GM10248 (cell line): ENCODE results near the gene TMEM259.

ENCODE experiments used
- CTCF ChIA-PET: fragments of 300-600 bp; sonication (Branson Sonifier 250); formaldehyde crosslinking; extraction: SDS; loops from one replicate; lab custom pipeline; 2021; ENCODE audit warnings: antibody characterized with exemption; lab: Yijun Ruan, JAX
- POLR2A ChIA-PET: fragments of 350-650 bp; sonication (Branson Sonifier 250); formaldehyde crosslinking; extraction: SDS; loops from one replicate; lab custom pipeline; 2020; ENCODE audit warnings: antibody characterized with exemption; lab: Yijun Ruan, JAX
- DNase-seq: peaks from one replicate; pipeline ENCODE4 v3.0.0; 2012; ENCODE audit errors: extremely low spot score
- CTCF ChIP-seq: IDR thresholded peaks from 2 replicates; pipeline ENCODE4 v1.5.1; 2012; ENCODE audit warnings: mild to moderate bottlenecking, low read depth; ENCODE audit errors: extremely low read depth, missing control alignments, control extremely low read depth

Gene TMEM259

GRCh38 chr19:1015061-1015781, 5.7 kb downstream of the TMEM259 start:
- no peak for TF ChIP-seq CTCF
- no peak for DNase-seq
- POLR2A ChIA-PET = interaction anchor here (0.6 kb wide), 1 partner anchor 11 kb away, joined by 3 read pairs; no protein-coding TSS in a partner anchor
- CTCF ChIA-PET = no interaction called here

- CTCF ChIA-PET = interaction anchor here (0.9 to 1.1 kb wide), 2 partner anchors 14 to 33 kb away, joined by 3 to 4 read pairs; no protein-coding TSS in a partner anchor
These were observed 6.5 kb downstream of the TMEM259 start for GRCh38 chr19:1014161-1015060.

GRCh38 chr19:1013218-1013617, 7.7 kb downstream of the TMEM259 start:
- no peak for DNase-seq
- ChIA-PET CTCF (interaction anchor here (0.9 to 1.1 kb wide), 2 partner anchors 16 to 32 kb away, joined by 3 to 4 read pairs; no protein-coding TSS in a partner anchor), POLR2A (interaction anchor here (0.8 to 1.6 kb wide), 2 partner anchors 8 to 217 kb away, joined by 3 read pairs; partner anchors contain the start of gene RNU6-2)
- no peak for TF ChIP-seq CTCF

More at GRCh38 chr19:1014161-1015060, 6.5 kb downstream of the TMEM259 start:
- POLR2A ChIA-PET = interaction anchor here (0.5 kb wide), 1 partner anchor 150 kb away, joined by 3 read pairs; no protein-coding TSS in a partner anchor
- DNase-seq = no peak
- no peak for TF ChIP-seq CTCF

GRCh38 chr19:1012334-1012733, 8.6 kb downstream of the TMEM259 start:
- ChIA-PET CTCF (no interaction called here), POLR2A (interaction anchor here (1.6 kb wide), 1 partner anchor 216 kb away, joined by 3 read pairs; no protein-coding TSS in a partner anchor)
- DNase-seq = no peak
- TF ChIP-seq CTCF = no peak

GRCh38 chr19:1011831-1012333, 9.0 kb downstream of the TMEM259 start:
- TF ChIP-seq CTCF = no peak
- DNase-seq = no peak
- ChIA-PET POLR2A (interaction anchor here (1.6 kb wide), 1 partner anchor 215 kb away, joined by 3 read pairs; no protein-coding TSS in a partner anchor), CTCF (no interaction called here)
